Keratinocyte (primary cell): ENCODE measurements around the gene PPP5C. TPM values are rescaled to one million over a fixed set of nuclear protein-coding genes. Genes with fewer than 3 reads are reported as not detected.

Experiments
- DNase-seq: peaks from one replicate; pipeline ENCODE4 v3.0.0-alpha.2; 2011; ENCODE audit warnings: low read depth, missing footprints, low spot score
- FAIRE-seq: peaks from 2 replicates; lab custom pipeline; 2011; peaks lifted over from hg19 to GRCh38; lab: Jason Lieb, UNC
- H2AFZ ChIP-seq: 2 replicates; pipeline ENCODE4 v1.6.0; 2012; ENCODE audit warnings: low read length, control low read depth, inconsistent platforms; ENCODE audit not compliant: control insufficient read depth
- H3K27ac ChIP-seq: 2 replicates; pipeline ENCODE4 v1.5.1; 2011; ENCODE audit warnings: low read length; ENCODE audit not compliant: control insufficient read depth, insufficient read depth
- H3K27me3 ChIP-seq: 3 replicates; pipeline ENCODE4 v1.6.0; 2011; ENCODE audit warnings: low read length; ENCODE audit not compliant: control insufficient read depth, insufficient read depth; ENCODE audit errors: extremely low read depth
- H3K36me3 ChIP-seq, 2 experiments: 2 replicates in 1 of 2; 3 replicates in 1 of 2; pipeline ENCODE4 v1.5.1; 2011; ENCODE audit warnings: low read length in 2 of 2, mild to moderate bottlenecking in 1 of 2; ENCODE audit not compliant: control insufficient read depth in 2 of 2, insufficient read depth in 2 of 2; ENCODE audit errors: extremely low read depth in 1 of 2
- H3K4me1 ChIP-seq: 3 replicates; pipeline ENCODE4 v1.5.1; 2011; ENCODE audit warnings: low read length; ENCODE audit not compliant: control insufficient read depth, insufficient read depth; ENCODE audit errors: extremely low read depth
- H3K4me2 ChIP-seq: 3 replicates; pipeline ENCODE4 v1.6.0; 2011; ENCODE audit warnings: low read depth, low read length; ENCODE audit not compliant: control insufficient read depth, insufficient read depth; ENCODE audit errors: extremely low read depth
- H3K4me3 ChIP-seq, 3 experiments: fragments of 200-600 bp in 1 of 3; sonication (generic) in 1 of 3; 2 replicates in 2 of 3; 3 replicates in 1 of 3; pipeline ENCODE4 v1.5.1; 2011 to 2016; ENCODE audit warnings: low read length in 3 of 3, mild to moderate bottlenecking in 3 of 3, control low read depth in 2 of 3, inconsistent platforms in 1 of 3, low read depth in 1 of 3, mixed read lengths in 1 of 3, mixed run types in 1 of 3, moderate library complexity in 1 of 3; ENCODE audit not compliant: control insufficient read depth in 2 of 3, insufficient read depth in 2 of 3; ENCODE audit errors: extremely low read depth in 1 of 3
- H3K79me2 ChIP-seq: 2 replicates; pipeline ENCODE4 v1.6.0; 2012; ENCODE audit warnings: low read length; ENCODE audit not compliant: control insufficient read depth, insufficient read depth
- H3K9ac ChIP-seq: 3 replicates; pipeline ENCODE4 v1.6.0; 2011; ENCODE audit warnings: low read length; ENCODE audit not compliant: control insufficient read depth, insufficient read depth; ENCODE audit errors: extremely low read depth
- H3K9me1 ChIP-seq: 3 replicates; pipeline ENCODE4 v1.6.0; 2011; ENCODE audit warnings: low read length; ENCODE audit not compliant: control insufficient read depth, insufficient read depth; ENCODE audit errors: extremely low read depth
- H3K9me3 ChIP-seq: 2 replicates; pipeline ENCODE4 v1.5.1; 2012; ENCODE audit warnings: low read depth, low read length; ENCODE audit not compliant: control insufficient read depth
- H4K20me1 ChIP-seq: 3 replicates; pipeline ENCODE4 v1.6.0; 2011; ENCODE audit warnings: low read length; ENCODE audit not compliant: control insufficient read depth, insufficient read depth; ENCODE audit errors: extremely low read depth
- EZH2 ChIP-seq: IDR thresholded peaks from one replicate; pipeline ENCODE4 v1.6.1; 2012; ENCODE audit warnings: inconsistent platforms, mild to moderate bottlenecking, low read length, moderate library complexity
- dilution Hi-C: fragments of 300-500 bp; cut with MboI; formaldehyde crosslinking; loops from one replicate; pipeline ENCODE4 v1.7.0; 2020; ENCODE audit warnings: low sequenced_read_pairs; ENCODE audit not compliant: extremely low pct_ligation_motif_present
- polyA plus RNA-seq, 5 experiments: library from polyadenylated mRNA; depleted of rRNA in 3 of 5; stranded (reverse) in 3 of 5; stranded (forward) in 1 of 5; unstranded in 1 of 5; fragments of >200 nt; gene quantifications; 1 replicate in 1 of 5; 2 replicates in 3 of 5; 3 replicates in 1 of 5; pipeline versions ENCODE4 v1.2.1 to v1.2.3, GENCODE V29; 2011 to 2012; ENCODE audit warnings: missing spikeins in 2 of 5, low read depth in 1 of 5, low replicate concordance in 1 of 5
- TF ChIP-seq, protein P1 (sequence below), 3 experiments: IDR thresholded peaks in 1 of 3; conservative IDR thresholded peaks in 1 of 3; optimal IDR thresholded peaks in 1 of 3; 2 replicates in 2 of 3; 3 replicates in 1 of 3; pipeline versions ENCODE3 to v1.5.1; 2011; ENCODE audit warnings: low read length in 3 of 3, mild to moderate bottlenecking in 3 of 3, moderate library complexity in 2 of 3, control low read depth in 1 of 3, inconsistent platforms in 1 of 3; ENCODE audit not compliant: insufficient read depth in 2 of 3; ENCODE audit errors: extremely low read depth in 1 of 3

PPP5C gene
- polyA plus RNA-seq, 1 donor (not counting 4 experiments of a cell fraction or from before 2014, with no cell fraction given): 97.5 TPM

DNA sequence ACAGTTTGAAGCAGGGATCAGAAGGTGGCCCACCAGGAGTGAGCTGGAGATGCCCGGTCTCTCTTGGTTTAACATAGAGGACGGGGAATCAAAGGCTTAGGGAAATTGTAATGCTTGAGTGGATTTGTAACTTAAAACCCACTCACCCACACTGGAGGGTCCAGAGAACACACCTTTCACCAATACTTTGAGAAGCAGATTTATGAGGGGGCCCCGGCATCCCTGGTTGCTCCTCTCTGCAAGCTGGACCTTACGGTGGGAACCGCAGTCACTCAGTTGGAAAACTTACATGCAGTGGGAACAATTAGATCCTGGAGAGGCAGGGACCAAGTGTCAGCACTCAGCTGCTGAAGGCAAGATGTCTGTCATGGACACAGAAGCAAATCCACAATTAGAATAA lies 20.5 kb downstream of the PPP5C start:
- H3K9me3 ChIP-seq: no peaks in the 10 kb centered on the region
- peaks cover 16% of the 10 kb centered on the region for H4K20me1 ChIP-seq
- no peaks in the 10 kb centered on the region for H3K27me3 ChIP-seq
- TF ChIP-seq EZH2: no peak
- TF ChIP-seq, protein P1, sequence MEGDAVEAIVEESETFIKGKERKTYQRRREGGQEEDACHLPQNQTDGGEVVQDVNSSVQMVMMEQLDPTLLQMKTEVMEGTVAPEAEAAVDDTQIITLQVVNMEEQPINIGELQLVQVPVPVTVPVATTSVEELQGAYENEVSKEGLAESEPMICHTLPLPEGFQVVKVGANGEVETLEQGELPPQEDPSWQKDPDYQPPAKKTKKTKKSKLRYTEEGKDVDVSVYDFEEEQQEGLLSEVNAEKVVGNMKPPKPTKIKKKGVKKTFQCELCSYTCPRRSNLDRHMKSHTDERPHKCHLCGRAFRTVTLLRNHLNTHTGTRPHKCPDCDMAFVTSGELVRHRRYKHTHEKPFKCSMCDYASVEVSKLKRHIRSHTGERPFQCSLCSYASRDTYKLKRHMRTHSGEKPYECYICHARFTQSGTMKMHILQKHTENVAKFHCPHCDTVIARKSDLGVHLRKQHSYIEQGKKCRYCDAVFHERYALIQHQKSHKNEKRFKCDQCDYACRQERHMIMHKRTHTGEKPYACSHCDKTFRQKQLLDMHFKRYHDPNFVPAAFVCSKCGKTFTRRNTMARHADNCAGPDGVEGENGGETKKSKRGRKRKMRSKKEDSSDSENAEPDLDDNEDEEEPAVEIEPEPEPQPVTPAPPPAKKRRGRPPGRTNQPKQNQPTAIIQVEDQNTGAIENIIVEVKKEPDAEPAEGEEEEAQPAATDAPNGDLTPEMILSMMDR (optimal IDR thresholded peaks at IDR 0.05 in 1 of 3, IDR thresholded peaks at IDR 0.05 in 1 of 3, conservative IDR thresholded peaks at IDR 0.05 in 1 of 3; ENCODE audit: extremely low read depth in 1 of 3, insufficient read depth in 2 of 3, low read length in 3 of 3): no peak
- H3K4me3 ChIP-seq: no peak overlapping the region
- FAIRE-seq (no peak), DNase-seq (no peak)
- H3K9ac ChIP-seq: no peak overlapping the region
- H3K36me3 ChIP-seq: peaks cover 15 to 23% of the 10 kb centered on the region in 2 experiments
- no peak overlapping the region for H3K27ac ChIP-seq
- no peak overlapping the region for H3K4me2 ChIP-seq
- peaks cover 22% of the 10 kb centered on the region for H3K4me1 ChIP-seq
- dilution Hi-C loops: no loop called here
- H3K79me2 ChIP-seq: peaks cover 28% of the 10 kb centered on the region
- no peak overlapping the region for H2AFZ ChIP-seq
- H3K9me1 ChIP-seq: no peaks in the 10 kb centered on the region

DNA sequence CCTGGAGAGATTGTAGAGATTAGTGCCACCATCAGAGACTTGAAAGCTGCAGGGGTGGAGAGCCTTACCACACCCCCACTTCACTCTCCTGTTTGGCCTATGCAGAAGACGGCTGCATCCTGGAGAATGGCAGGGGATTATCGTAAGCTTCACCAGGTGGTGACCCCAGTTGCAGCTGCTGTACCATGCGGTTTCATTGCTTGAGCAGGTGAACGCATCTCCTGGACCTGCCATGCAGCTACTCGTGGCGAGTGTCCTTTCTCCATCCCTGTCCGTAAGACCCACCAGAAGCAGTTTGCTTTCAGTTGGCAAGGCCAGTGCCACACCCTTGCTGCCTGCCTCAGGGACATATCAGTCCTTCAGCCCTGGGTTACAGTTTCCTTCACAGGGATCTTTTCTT lies 21.2 kb downstream of the PPP5C start:
- Histone ChIP-seq H3K4me2 (no peak overlapping the region), H3K9me1 (no peaks in the 10 kb centered on the region), H3K9ac (no peak overlapping the region), H3K4me3 (no peak overlapping the region), H3K27me3 (no peaks in the 10 kb centered on the region), H4K20me1 (peaks cover 18% of the 10 kb centered on the region), H3K36me3 (peaks cover 15 to 23% of the 10 kb centered on the region in 2 experiments), H3K27ac (no peak overlapping the region), H3K79me2 (peaks cover 28% of the 10 kb centered on the region), H3K9me3 (no peaks in the 10 kb centered on the region), H3K4me1 (peaks cover 29% of the 10 kb centered on the region), H2AFZ (no peak overlapping the region)
- DNase-seq: no peak
- dilution Hi-C loops: no loop called here
- no peak for FAIRE-seq
- TF ChIP-seq EZH2: no peak
- TF ChIP-seq, protein P1 (optimal IDR thresholded peaks at IDR 0.05 in 1 of 3, IDR thresholded peaks at IDR 0.05 in 1 of 3, conservative IDR thresholded peaks at IDR 0.05 in 1 of 3; ENCODE audit: extremely low read depth in 1 of 3, insufficient read depth in 2 of 3, low read length in 3 of 3): no peak
